HPDE6-E6E7 (cell line): ENCODE measurements around the gene SLAMF8.
A peak's percentile ranks its signal among the peaks of the same experiment; 100 is the strongest.

Experiments used
- DNase-seq: peaks from one replicate; pipeline ENCODE4 v3.0.0; 2011; ENCODE audit warnings: missing footprints; ENCODE audit errors: extremely low spot score

Gene SLAMF8

GRCh38 chr1:159848326-159848725, 21.7 kb downstream of the SLAMF8 start:
- no peak for DNase-seq

- DNase-seq, result no peak
Measured at GRCh38 chr1:159849626-159850366, 23.1 kb downstream of the SLAMF8 start.

GRCh38 chr1:159851407-159851806, 24.7 kb downstream of the SLAMF8 start:
- DNase-seq, result no peak

- DNase-seq, result no peak
Measured at GRCh38 chr1:159853417-159854115, 26.9 kb downstream of the SLAMF8 start.

GRCh38 chr1:159854116-159854692, 27.5 kb downstream of the SLAMF8 start:
- no peak for DNase-seq

- peak; percentile 62 for DNase-seq
Measured at GRCh38 chr1:159854693-159855192, 28.1 kb downstream of the SLAMF8 start.

GRCh38 chr1:159855709-159856108, 29.0 kb downstream of the SLAMF8 start:
- DNase-seq, result no peak

- DNase-seq, result no peak
Measured at GRCh38 chr1:159856576-159856975, 29.9 kb downstream of the SLAMF8 start.

- no peak for DNase-seq
Measured at GRCh38 chr1:159857889-159858288, 31.2 kb downstream of the SLAMF8 start.

- no peak for DNase-seq
Measured at GRCh38 chr1:159859767-159860322, 33.2 kb downstream of the SLAMF8 start.

GRCh38 chr1:159860456-159860855, 33.8 kb downstream of the SLAMF8 start:
- DNase-seq, result no peak

- DNase-seq, result no peak
Measured at GRCh38 chr1:159861218-159861617, 34.5 kb downstream of the SLAMF8 start.

- no peak for DNase-seq
Measured at GRCh38 chr1:159862031-159862430, 35.4 kb downstream of the SLAMF8 start.

GRCh38 chr1:159862557-159862956, 35.9 kb downstream of the SLAMF8 start, which contains the start of gene VSIG8:
Gene VSIG8 (minus strand): TSS chr1:159862657. CDS start chr1:159862521, 136 bp downstream.
- no peak for DNase-seq

GRCh38 chr1:159864262-159864661, 37.6 kb downstream of the SLAMF8 start:
- no peak for DNase-seq

- no peak for DNase-seq
Measured at GRCh38 chr1:159866066-159866465, 39.4 kb downstream of the SLAMF8 start.

- DNase-seq, result no peak
Measured at GRCh38 chr1:159866905-159867663, 40.4 kb downstream of the SLAMF8 start.

GRCh38 chr1:159867664-159868026, 41.0 kb downstream of the SLAMF8 start:
- peak; percentile 61 for DNase-seq

GRCh38 chr1:159868766-159869165, 42.1 kb downstream of the SLAMF8 start:
- DNase-seq, result no peak

- peak; percentile 72 for DNase-seq
Measured at GRCh38 chr1:159869173-159869572, 42.5 kb downstream of the SLAMF8 start.

GRCh38 chr1:159869607-159870006, 42.9 kb downstream of the SLAMF8 start:
- no peak for DNase-seq

GRCh38 chr1:159870704-159871103, 44.0 kb downstream of the SLAMF8 start:
- no peak for DNase-seq
